ENCODE results near the gene TMEM169.
A peak's percentile ranks its signal among the peaks of the same experiment; 100 is the strongest.

The TMEM169 gene

GRCh38 chr2:216139884-216140283 lies 58.2 kb downstream of the TMEM169 start:
- peak; percentile 42; the same call in 1 of the 2 replicates for TF ChIP-seq CTCF (IDR thresholded peaks at IDR 0.05)

- TF ChIP-seq CTCF (IDR thresholded peaks at IDR 0.05) = no peak
Measured at GRCh38 chr2:216142540-216142939, 60.8 kb downstream of the TMEM169 start.

DNA sequence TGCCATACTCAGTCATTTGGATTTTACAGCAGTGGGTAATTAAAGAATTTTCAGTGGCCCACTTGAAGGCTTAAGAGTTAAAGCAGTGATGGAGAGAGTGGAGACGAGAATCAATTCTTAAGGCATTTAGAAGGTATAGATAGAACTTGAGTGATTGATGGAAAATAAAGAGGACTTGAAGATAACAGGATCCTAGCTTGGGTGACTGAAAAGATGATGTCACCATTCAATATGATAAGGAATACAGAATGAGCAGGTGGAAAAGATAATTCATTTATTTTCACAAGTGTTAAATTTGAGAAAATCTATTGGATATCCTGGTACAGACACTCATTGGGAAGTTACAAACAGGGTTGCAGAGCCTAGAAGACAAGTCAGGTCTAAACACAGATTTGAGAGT lies 62.7 kb downstream of the TMEM169 start:
- no peak for TF ChIP-seq CTCF (IDR thresholded peaks at IDR 0.05)

- no peak for TF ChIP-seq CTCF (IDR thresholded peaks at IDR 0.05)
Measured at GRCh38 chr2:216144857-216145256, 63.1 kb downstream of the TMEM169 start.

- no peak for TF ChIP-seq CTCF (IDR thresholded peaks at IDR 0.05)
Measured at GRCh38 chr2:216146573-216146972, 64.9 kb downstream of the TMEM169 start.

GRCh38 chr2:216147172-216148131 lies 65.7 kb downstream of the TMEM169 start:
- no peak for TF ChIP-seq CTCF (IDR thresholded peaks at IDR 0.05)

DNA sequence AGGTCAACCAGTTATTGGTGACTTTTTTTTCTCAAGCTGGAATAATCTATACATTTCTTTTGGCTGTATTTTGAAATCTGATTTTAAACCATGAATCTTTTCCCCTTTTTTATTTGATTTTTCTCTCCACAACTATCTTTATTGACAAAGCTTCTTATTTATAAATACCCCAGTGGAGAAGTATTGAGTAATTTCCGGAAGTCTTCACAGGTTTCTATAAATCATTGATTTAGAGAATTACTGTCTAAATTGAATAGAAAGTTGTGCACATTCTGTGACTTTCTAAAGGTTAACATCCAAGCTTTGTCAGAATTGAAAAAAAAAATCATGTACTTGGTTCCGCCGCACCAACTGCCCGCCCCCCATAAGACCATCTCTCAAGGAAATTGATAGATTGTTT lies 67.3 kb downstream of the TMEM169 start:
- TF ChIP-seq CTCF (IDR thresholded peaks at IDR 0.05) = no peak

All from LNCAP (cell line).